ENCODE results near the gene KPNA6.

DNA sequence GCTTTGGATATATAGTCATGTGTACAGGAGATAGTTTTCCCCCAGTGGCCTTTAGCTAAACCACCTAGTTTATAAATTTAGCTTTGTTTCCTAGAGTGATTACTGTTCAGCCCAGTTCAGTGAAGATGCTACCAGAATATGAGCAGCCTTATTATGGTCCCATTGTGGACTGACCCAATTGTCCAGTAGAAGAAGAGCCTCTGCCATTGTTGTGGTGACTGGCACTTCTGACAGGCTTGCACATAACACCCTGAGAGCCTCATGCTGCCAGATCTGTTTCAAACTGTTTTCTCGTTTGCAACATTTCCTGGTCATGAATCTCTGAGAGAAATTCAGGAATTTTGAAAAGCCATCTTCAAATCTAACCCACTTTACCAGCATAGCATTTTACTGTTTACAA, 20.6 kb downstream of the KPNA6 start:
- TF ChIP-seq, protein P1, sequence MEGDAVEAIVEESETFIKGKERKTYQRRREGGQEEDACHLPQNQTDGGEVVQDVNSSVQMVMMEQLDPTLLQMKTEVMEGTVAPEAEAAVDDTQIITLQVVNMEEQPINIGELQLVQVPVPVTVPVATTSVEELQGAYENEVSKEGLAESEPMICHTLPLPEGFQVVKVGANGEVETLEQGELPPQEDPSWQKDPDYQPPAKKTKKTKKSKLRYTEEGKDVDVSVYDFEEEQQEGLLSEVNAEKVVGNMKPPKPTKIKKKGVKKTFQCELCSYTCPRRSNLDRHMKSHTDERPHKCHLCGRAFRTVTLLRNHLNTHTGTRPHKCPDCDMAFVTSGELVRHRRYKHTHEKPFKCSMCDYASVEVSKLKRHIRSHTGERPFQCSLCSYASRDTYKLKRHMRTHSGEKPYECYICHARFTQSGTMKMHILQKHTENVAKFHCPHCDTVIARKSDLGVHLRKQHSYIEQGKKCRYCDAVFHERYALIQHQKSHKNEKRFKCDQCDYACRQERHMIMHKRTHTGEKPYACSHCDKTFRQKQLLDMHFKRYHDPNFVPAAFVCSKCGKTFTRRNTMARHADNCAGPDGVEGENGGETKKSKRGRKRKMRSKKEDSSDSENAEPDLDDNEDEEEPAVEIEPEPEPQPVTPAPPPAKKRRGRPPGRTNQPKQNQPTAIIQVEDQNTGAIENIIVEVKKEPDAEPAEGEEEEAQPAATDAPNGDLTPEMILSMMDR (conservative IDR thresholded peaks at IDR 0.05; ENCODE audit: low read length) = no peak
- no peak for TF ChIP-seq EZH2phosphoT487 (IDR thresholded peaks at IDR 0.05; ENCODE audit: borderline replicate concordance, low read depth, low read length)
